GM12872 (cell line): ENCODE results near the gene RASSF3.

Experiments
- CTCF ChIP-seq: IDR thresholded peaks from 3 replicates; pipeline ENCODE4 v1.5.1; 2011; ENCODE audit warnings: low read depth, mild to moderate bottlenecking, low read length, moderate library complexity; ENCODE audit not compliant: insufficient read depth

Gene RASSF3

GRCh38 chr12:64707362-64707761, 97.1 kb downstream of the RASSF3 start:
- no peak for TF ChIP-seq CTCF

GRCh38 chr12:64707926-64708325, 97.6 kb downstream of the RASSF3 start:
- TF ChIP-seq CTCF: no peak

- TF ChIP-seq CTCF: no peak
These were observed 99.1 kb downstream of the RASSF3 start for GRCh38 chr12:64709429-64709828.

- no peak for TF ChIP-seq CTCF
These were observed 103.1 kb downstream of the RASSF3 start for GRCh38 chr12:64713376-64713775.

- no peak for TF ChIP-seq CTCF
These were observed 104.3 kb downstream of the RASSF3 start for GRCh38 chr12:64714551-64714968.

GRCh38 chr12:64716371-64716770, 106.1 kb downstream of the RASSF3 start:
- no peak for TF ChIP-seq CTCF

GRCh38 chr12:64716839-64717455, 106.7 kb downstream of the RASSF3 start:
- TF ChIP-seq CTCF: no peak
